GM12878 (cell line): Measurements from ENCODE around the gene OR52E2.

Experiments
- ESRRA ChIP-seq: IDR thresholded peaks from 2 replicates; pipeline ENCODE4 v1.6.1; 2012; ENCODE audit warnings: mild to moderate bottlenecking, low read length, improper control_type of control experiment
- REST ChIP-seq: IDR thresholded peaks from 2 replicates; pipeline ENCODE4 v1.6.1; 2012; ENCODE audit warnings: mild to moderate bottlenecking, low read depth, low read length
- TAF1 ChIP-seq: IDR thresholded peaks from 2 replicates; pipeline ENCODE4 v1.6.1; 2011; ENCODE audit warnings: mild to moderate bottlenecking, low read depth, low read length, borderline replicate concordance
- ZBED1 ChIP-seq: IDR thresholded peaks from 2 replicates; pipeline ENCODE4 v1.6.1; 2016; ENCODE audit warnings: borderline replicate concordance

- TF ChIP-seq ZBED1 (no peak), ESRRA (no peak), REST (no peak), TAF1 (no peak)
Observed at GRCh38 chr11:5083602-5084001, 24.2 kb upstream of the OR52E2 start.
